GM12892 (cell line): ENCODE data around the gene LMOD3.

Source experiments
- POLR2A ChIP-seq: IDR thresholded peaks from 2 replicates; pipeline ENCODE4 v1.6.1; 2011; ENCODE audit warnings: low read depth, low read length, control low read depth
- POLR2AphosphoS5 ChIP-seq: IDR thresholded peaks from 2 replicates; pipeline ENCODE4 v1.6.1; 2011; ENCODE audit warnings: low read depth, low read length, control low read depth

GRCh38 chr3:69126216-69126615, 3.8 kb upstream of the LMOD3 start:
- no peak for TF ChIP-seq POLR2AphosphoS5
- TF ChIP-seq POLR2A = no peak
